GM12878 (cell line): Measurements from ENCODE around the gene DPYSL4. TPM values are rescaled to one million over a fixed set of nuclear protein-coding genes. Genes with fewer than 3 reads are reported as not detected.

Experiments
- ATAC-seq: fragments of 200-7000 bp; cut with Tn5 transposase; 3 replicates; pipeline ENCODE4 v1.9.1; 2020; ENCODE audit warnings: mild to moderate bottlenecking, moderate library complexity
- BruUV-seq: library from RNA; stranded (reverse); fragments of 400-500 nt; replicated peaks from 2 replicates; lab custom pipeline; 2021; lab: Mats Ljungman, UMichigan
- CTCF ChIA-PET: fragments of 300-600 bp; sonication (Branson Sonifier 250); formaldehyde crosslinking; extraction: SDS; loops from one replicate; lab custom pipeline; 2021; ENCODE audit warnings: inconsistent platforms; lab: Yijun Ruan, JAX
- POLR2A ChIA-PET: fragments of 350-600 bp; formaldehyde crosslinking; extraction: SDS; loops from one replicate; lab custom pipeline; 2021; ENCODE audit warnings: inconsistent platforms; lab: Charles Lee
- RAD21 ChIA-PET: fragments of 300-600 bp; sonication (Branson Sonifier 250); formaldehyde crosslinking; loops from one replicate; lab custom pipeline; 2023; ENCODE audit warnings: antibody characterized with exemption; ENCODE audit not compliant: unreplicated experiment; lab: Charles Lee
- SMC1A ChIA-PET: fragments of 300-600 bp; sonication (Branson Sonifier 250); formaldehyde crosslinking; loops from one replicate; lab custom pipeline; 2023; ENCODE audit not compliant: unreplicated experiment, uncharacterized antibody; lab: Charles Lee
- DNase-seq: peaks from one replicate; pipeline ENCODE4 v3.0.0-alpha.2; 2011; ENCODE audit warnings: low read depth, low spot score
- FAIRE-seq: peaks from 3 replicates; lab custom pipeline; 2011; peaks lifted over from hg19 to GRCh38; lab: Jason Lieb, UNC
- H2AFZ ChIP-seq: 2 replicates; pipeline ENCODE4 v1.6.0; 2011; ENCODE audit warnings: low read depth, low read length, control low read depth; ENCODE audit not compliant: control insufficient read depth
- H3K27ac ChIP-seq: 2 replicates; pipeline ENCODE4 v1.5.1; 2011; ENCODE audit warnings: control low read depth; ENCODE audit not compliant: control insufficient read depth, insufficient read depth
- H3K27me3 ChIP-seq, 2 experiments: replicated peaks in 1 of 2; 2 replicates each; pipeline versions ENCODE4 v1.6.0 to v1.6.1; 2011; ENCODE audit warnings: low read length in 1 of 2; ENCODE audit not compliant: control insufficient read depth in 2 of 2, insufficient read depth in 2 of 2
- H3K36me3 ChIP-seq, 2 experiments: 2 replicates each; pipeline ENCODE4 v1.5.1; 2011; ENCODE audit warnings: low read length in 1 of 2; ENCODE audit not compliant: control insufficient read depth in 2 of 2, insufficient read depth in 2 of 2
- H3K4me1 ChIP-seq: 2 replicates; pipeline ENCODE4 v1.6.1; 2011; ENCODE audit warnings: mild to moderate bottlenecking, low read length, moderate library complexity, mixed read lengths; ENCODE audit not compliant: control insufficient read depth, insufficient read depth
- H3K4me2 ChIP-seq: 2 replicates; pipeline ENCODE4 v1.6.0; 2011; ENCODE audit warnings: control low read depth; ENCODE audit not compliant: control insufficient read depth, insufficient read depth
- H3K4me3 ChIP-seq: fragments of 200-600 bp; sonication (generic); 2 replicates; pipeline ENCODE4 v1.5.1; 2016
- H3K79me2 ChIP-seq: 2 replicates; pipeline ENCODE4 v1.6.0; 2011; ENCODE audit warnings: low read length; ENCODE audit not compliant: control insufficient read depth, insufficient read depth
- H3K9ac ChIP-seq: 2 replicates; pipeline ENCODE4 v1.8.0; 2011; ENCODE audit warnings: low read length, control low read depth, mixed read lengths; ENCODE audit not compliant: control insufficient read depth, insufficient read depth
- H3K9me3 ChIP-seq: replicated peaks from 3 replicates; pipeline ENCODE4 v1.5.1; 2011; ENCODE audit warnings: mild to moderate bottlenecking, low read length; ENCODE audit not compliant: control insufficient read depth, insufficient read depth
- H4K20me1 ChIP-seq: 2 replicates; pipeline ENCODE4 v1.6.0; 2011; ENCODE audit not compliant: control insufficient read depth, insufficient read depth
- CBX3 ChIP-seq: fragments of 200-600 bp; sonication (generic); IDR thresholded peaks from 2 replicates; pipeline ENCODE4 v1.6.1; 2016; ENCODE audit warnings: low read depth, borderline replicate concordance
- CEBPB ChIP-seq, 2 experiments: fragments of 150-350 bp in 1 of 2; IDR thresholded peaks; 2 replicates each; pipeline ENCODE4 v1.6.1; 2012 to 2014; ENCODE audit warnings: low read depth in 2 of 2, low read length in 2 of 2, borderline replicate concordance in 1 of 2, inconsistent platforms in 1 of 2
- DPF2 ChIP-seq: fragments of 450-650 bp; IDR thresholded peaks from 2 replicates; pipeline ENCODE4 v1.6.1; 2017; ENCODE audit warnings: mild to moderate bottlenecking
- RAD21 ChIP-seq: IDR thresholded peaks from 2 replicates; pipeline ENCODE4 v1.6.1; 2011; ENCODE audit warnings: mild to moderate bottlenecking, low read depth, low read length, moderate library complexity; ENCODE audit not compliant: insufficient read depth
- RFX5 ChIP-seq: IDR thresholded peaks from 2 replicates; pipeline ENCODE4 v1.6.1; 2011; ENCODE audit warnings: low read depth, low read length, improper control_type of control experiment
- SMC3 ChIP-seq: IDR thresholded peaks from 2 replicates; pipeline ENCODE4 v1.6.1; 2011; ENCODE audit warnings: low read length, improper control_type of control experiment, borderline replicate concordance
- SP1 ChIP-seq: IDR thresholded peaks from one replicate; pipeline ENCODE4 v1.6.1; 2011; ENCODE audit warnings: low read depth, low read length
- YY1 ChIP-seq: IDR thresholded peaks from 2 replicates; pipeline ENCODE4 v1.6.1; 2011; ENCODE audit warnings: low read depth, mild to moderate bottlenecking, low read length
- WGBS: methylation state at CpG from one replicate; pipeline ENCODE4 v1.1.6; 2016; ENCODE audit warnings: low lambda C conversion rate; ENCODE audit not compliant: insufficient replicate concordance, insufficient coverage; ENCODE audit errors: missing lambda C conversion rate; 5-methylcytosine and 5-hydroxymethylcytosine counted together
- in situ Hi-C: fragments of 300-500 bp; cut with MboI; formaldehyde crosslinking; loops from 9 replicates; pipeline ENCODE4 v1.14.3; 2018; ENCODE audit warnings: mixed read lengths
- intact Hi-C: fragments of 100-400 bp; cut with micrococcal nuclease; formaldehyde crosslinking; loops from one replicate; pipeline ENCODE4 v1.14.2; 2022; ENCODE audit not compliant: unreplicated experiment
- polyA plus RNA-seq, 11 experiments: library from polyadenylated mRNA; depleted of rRNA in 4 of 11; unstranded in 6 of 11; stranded (reverse) in 5 of 11; fragments of >200 nt; fragmentation: Nextera tagmentation in 4 of 11; fragmentation: Illumina TruSeq in 1 of 11; extraction: Ambion mirVana in 4 of 11; extraction: Trizol in 1 of 11; gene quantifications; 1 replicate in 1 of 11; 2 replicates in 10 of 11; pipeline versions ENCODE4 v1.2.1 to v1.2.3, GENCODE V29; 2011 to 2016; ENCODE audit warnings: inconsistent platforms in 2 of 11, missing spikeins in 2 of 11, low read depth in 1 of 11
- total RNA-seq, 4 experiments: library from RNA; depleted of rRNA in 3 of 4; stranded (reverse); fragments of >200 nt in 3 of 4; fragmentation: Illumina TruSeq in 1 of 4; extraction: Trizol in 1 of 4; gene quantifications; 2 replicates each; pipeline versions ENCODE4 v1.2.1 to v1.2.3, GENCODE V29; 2013 to 2021
- TF ChIP-seq, protein P1 (sequence below): fragments of 450-650 bp; IDR thresholded peaks from 2 replicates; pipeline ENCODE4 v1.6.1; 2018; ENCODE audit warnings: mild to moderate bottlenecking, low read depth, moderate library complexity; ENCODE audit not compliant: partially characterized antibody
- TF ChIP-seq, protein P2 (sequence below): fragments of 450-650 bp; IDR thresholded peaks from 2 replicates; pipeline ENCODE4 v1.6.1; 2017; ENCODE audit warnings: mild to moderate bottlenecking, moderate library complexity
- TF ChIP-seq, protein P3 (sequence below): fragments of 450-650 bp; formaldehyde crosslinking; IDR thresholded peaks from 2 replicates; pipeline ENCODE4 v1.4.0; 2022; ENCODE audit warnings: mild to moderate bottlenecking, moderate library complexity
- TF ChIP-seq, protein P4 (sequence below), 3 experiments: IDR thresholded peaks in 2 of 3; conservative IDR thresholded peaks in 1 of 3; 2 replicates each; pipeline ENCODE4 v1.5.1; 2011; ENCODE audit warnings: low read depth in 3 of 3, low read length in 3 of 3, mild to moderate bottlenecking in 3 of 3, control low read depth in 2 of 3, moderate library complexity in 2 of 3, inconsistent platforms in 1 of 3, mixed read lengths in 1 of 3; ENCODE audit not compliant: control insufficient read depth in 2 of 3, insufficient read depth in 1 of 3; ENCODE audit errors: extremely low read depth in 1 of 3

The DPYSL4 gene
- total and polyA plus RNA-seq, 10 of the 15 experiments (the other 5 are each of a cell fraction or from before 2014, with no cell fraction given) = 0.10 to 0.21 TPM; not detected in 8

DNA sequence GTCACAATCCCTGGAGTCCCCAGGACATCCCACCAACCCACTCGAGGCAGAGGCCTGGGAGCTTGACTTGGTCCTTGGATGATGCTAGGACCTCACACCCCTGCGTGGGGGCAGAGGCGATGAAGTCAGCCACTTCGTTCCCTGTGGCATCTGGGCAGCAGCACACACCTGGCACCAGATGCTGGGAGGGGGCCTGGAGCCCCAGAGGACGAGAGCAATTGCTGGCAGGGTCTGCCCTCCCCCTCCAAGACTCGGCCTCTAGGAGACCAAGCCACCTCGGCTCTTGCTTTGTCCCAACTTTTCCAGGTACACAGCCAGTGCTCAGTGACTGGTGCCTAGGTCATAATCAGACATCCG, 39.1 kb downstream of the DPYSL4 start:
- TF ChIP-seq RFX5 (no peak), YY1 (no peak), CBX3 (no peak), CEBPB (IDR thresholded peaks at IDR 0.05; ENCODE audit: borderline replicate concordance in 1 of 2, low read depth in 2 of 2, low read length in 2 of 2) (no peak), RAD21 (no peak), SP1 (no peak), SMC3 (no peak), DPF2 (no peak)
- TF ChIP-seq, protein P1, sequence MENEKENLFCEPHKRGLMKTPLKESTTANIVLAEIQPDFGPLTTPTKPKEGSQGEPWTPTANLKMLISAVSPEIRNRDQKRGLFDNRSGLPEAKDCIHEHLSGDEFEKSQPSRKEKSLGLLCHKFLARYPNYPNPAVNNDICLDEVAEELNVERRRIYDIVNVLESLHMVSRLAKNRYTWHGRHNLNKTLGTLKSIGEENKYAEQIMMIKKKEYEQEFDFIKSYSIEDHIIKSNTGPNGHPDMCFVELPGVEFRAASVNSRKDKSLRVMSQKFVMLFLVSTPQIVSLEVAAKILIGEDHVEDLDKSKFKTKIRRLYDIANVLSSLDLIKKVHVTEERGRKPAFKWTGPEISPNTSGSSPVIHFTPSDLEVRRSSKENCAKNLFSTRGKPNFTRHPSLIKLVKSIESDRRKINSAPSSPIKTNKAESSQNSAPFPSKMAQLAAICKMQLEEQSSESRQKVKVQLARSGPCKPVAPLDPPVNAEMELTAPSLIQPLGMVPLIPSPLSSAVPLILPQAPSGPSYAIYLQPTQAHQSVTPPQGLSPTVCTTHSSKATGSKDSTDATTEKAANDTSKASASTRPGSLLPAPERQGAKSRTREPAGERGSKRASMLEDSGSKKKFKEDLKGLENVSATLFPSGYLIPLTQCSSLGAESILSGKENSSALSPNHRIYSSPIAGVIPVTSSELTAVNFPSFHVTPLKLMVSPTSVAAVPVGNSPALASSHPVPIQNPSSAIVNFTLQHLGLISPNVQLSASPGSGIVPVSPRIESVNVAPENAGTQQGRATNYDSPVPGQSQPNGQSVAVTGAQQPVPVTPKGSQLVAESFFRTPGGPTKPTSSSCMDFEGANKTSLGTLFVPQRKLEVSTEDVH = no peak
- TF ChIP-seq, protein P2, sequence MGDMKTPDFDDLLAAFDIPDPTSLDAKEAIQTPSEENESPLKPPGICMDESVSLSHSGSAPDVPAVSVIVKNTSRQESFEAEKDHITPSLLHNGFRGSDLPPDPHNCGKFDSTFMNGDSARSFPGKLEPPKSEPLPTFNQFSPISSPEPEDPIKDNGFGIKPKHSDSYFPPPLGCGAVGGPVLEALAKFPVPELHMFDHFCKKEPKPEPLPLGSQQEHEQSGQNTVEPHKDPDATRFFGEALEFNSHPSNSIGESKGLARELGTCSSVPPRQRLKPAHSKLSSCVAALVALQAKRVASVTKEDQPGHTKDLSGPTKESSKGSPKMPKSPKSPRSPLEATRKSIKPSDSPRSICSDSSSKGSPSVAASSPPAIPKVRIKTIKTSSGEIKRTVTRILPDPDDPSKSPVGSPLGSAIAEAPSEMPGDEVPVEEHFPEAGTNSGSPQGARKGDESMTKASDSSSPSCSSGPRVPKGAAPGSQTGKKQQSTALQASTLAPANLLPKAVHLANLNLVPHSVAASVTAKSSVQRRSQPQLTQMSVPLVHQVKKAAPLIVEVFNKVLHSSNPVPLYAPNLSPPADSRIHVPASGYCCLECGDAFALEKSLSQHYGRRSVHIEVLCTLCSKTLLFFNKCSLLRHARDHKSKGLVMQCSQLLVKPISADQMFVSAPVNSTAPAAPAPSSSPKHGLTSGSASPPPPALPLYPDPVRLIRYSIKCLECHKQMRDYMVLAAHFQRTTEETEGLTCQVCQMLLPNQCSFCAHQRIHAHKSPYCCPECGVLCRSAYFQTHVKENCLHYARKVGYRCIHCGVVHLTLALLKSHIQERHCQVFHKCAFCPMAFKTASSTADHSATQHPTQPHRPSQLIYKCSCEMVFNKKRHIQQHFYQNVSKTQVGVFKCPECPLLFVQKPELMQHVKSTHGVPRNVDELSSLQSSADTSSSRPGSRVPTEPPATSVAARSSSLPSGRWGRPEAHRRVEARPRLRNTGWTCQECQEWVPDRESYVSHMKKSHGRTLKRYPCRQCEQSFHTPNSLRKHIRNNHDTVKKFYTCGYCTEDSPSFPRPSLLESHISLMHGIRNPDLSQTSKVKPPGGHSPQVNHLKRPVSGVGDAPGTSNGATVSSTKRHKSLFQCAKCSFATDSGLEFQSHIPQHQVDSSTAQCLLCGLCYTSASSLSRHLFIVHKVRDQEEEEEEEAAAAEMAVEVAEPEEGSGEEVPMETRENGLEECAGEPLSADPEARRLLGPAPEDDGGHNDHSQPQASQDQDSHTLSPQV = no peak
- TF ChIP-seq, protein P3, sequence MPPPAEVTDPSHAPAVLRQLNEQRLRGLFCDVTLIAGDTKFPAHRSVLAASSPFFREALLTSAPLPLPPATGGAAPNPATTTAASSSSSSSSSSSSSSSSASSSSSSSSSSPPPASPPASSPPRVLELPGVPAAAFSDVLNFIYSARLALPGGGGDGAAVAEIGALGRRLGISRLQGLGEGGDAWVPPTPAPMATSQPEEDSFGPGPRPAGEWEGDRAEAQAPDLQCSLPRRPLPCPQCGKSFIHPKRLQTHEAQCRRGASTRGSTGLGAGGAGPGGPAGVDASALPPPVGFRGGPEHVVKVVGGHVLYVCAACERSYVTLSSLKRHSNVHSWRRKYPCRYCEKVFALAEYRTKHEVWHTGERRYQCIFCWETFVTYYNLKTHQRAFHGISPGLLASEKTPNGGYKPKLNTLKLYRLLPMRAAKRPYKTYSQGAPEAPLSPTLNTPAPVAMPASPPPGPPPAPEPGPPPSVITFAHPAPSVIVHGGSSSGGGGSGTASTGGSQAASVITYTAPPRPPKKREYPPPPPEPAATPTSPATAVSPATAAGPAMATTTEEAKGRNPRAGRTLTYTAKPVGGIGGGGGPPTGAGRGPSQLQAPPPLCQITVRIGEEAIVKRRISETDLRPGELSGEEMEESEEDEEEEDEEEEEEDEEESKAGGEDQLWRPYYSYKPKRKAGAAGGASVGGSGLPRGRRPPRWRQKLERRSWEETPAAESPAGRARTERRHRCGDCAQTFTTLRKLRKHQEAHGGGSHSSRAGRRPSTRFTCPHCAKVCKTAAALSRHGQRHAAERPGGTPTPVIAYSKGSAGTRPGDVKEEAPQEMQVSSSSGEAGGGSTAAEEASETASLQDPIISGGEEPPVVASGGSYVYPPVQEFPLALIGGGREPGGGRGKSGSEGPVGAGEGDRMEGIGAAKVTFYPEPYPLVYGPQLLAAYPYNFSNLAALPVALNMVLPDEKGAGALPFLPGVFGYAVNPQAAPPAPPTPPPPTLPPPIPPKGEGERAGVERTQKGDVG (CRISPR knock-in tag) = no peak
- TF ChIP-seq, protein P4, sequence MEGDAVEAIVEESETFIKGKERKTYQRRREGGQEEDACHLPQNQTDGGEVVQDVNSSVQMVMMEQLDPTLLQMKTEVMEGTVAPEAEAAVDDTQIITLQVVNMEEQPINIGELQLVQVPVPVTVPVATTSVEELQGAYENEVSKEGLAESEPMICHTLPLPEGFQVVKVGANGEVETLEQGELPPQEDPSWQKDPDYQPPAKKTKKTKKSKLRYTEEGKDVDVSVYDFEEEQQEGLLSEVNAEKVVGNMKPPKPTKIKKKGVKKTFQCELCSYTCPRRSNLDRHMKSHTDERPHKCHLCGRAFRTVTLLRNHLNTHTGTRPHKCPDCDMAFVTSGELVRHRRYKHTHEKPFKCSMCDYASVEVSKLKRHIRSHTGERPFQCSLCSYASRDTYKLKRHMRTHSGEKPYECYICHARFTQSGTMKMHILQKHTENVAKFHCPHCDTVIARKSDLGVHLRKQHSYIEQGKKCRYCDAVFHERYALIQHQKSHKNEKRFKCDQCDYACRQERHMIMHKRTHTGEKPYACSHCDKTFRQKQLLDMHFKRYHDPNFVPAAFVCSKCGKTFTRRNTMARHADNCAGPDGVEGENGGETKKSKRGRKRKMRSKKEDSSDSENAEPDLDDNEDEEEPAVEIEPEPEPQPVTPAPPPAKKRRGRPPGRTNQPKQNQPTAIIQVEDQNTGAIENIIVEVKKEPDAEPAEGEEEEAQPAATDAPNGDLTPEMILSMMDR (IDR thresholded peaks at IDR 0.05 in 2 of 3, conservative IDR thresholded peaks at IDR 0.05 in 1 of 3; ENCODE audit: control insufficient read depth in 2 of 3, extremely low read depth in 1 of 3, insufficient read depth in 1 of 3, low read depth in 3 of 3, low read length in 3 of 3) = no peak
- WGBS = 15% methylated on average over 8 of the region's 8 CpGs
- no TSS peak for BruUV-seq
- Histone ChIP-seq H3K4me3 (no peak overlapping the region), H3K4me2 (no peak overlapping the region), H3K79me2 (no peaks in the 10 kb centered on the region), H4K20me1 (no peaks in the 10 kb centered on the region), H3K27ac (no peak overlapping the region), H3K9me3 (no peaks in the 10 kb centered on the region), H3K27me3 (no peaks in the 10 kb centered on the region), H3K36me3 (no peaks in the 10 kb centered on the region), H3K9ac (no peak overlapping the region), H2AFZ (no peak overlapping the region), H3K4me1 (no peaks in the 10 kb centered on the region; the same call in 1 of the 2 replicates)
- no peak for ATAC-seq
- in situ Hi-C loops (loop anchor here (10.0 kb wide), 1 partner anchor 409 kb away; no protein-coding TSS in a partner anchor), intact Hi-C loops (no loop called here)
- CTCF ChIA-PET = interaction anchor here (0.7 kb wide), 1 partner anchor 537 kb away, joined by 3 read pairs; no protein-coding TSS in a partner anchor
- POLR2A ChIA-PET = no interaction called here
- RAD21 ChIA-PET = no interaction called here
- SMC1A ChIA-PET = no interaction called here
- FAIRE-seq = no peak
- DNase-seq = no peak
